ENCODE data around the gene MAP2K7.
A peak's percentile ranks its signal among the peaks of the same experiment; 100 is the strongest.
"Not testable (repeated sequence)": the region's sequence is repeated elsewhere in the genome, so short reads cannot be mapped to it uniquely, and the experiment has no call there.

The MAP2K7 gene

GRCh38 chr19:7903244-7904073, at the start of gene MAP2K7:
Gene MAP2K7 (plus strand): TSS chr19:7903877. CDS start chr19:7903945, 68 bp downstream.
- peak; percentile 100 for DNase-seq (ENCODE audit: low read depth in 2 of 2)

- DNase-seq (ENCODE audit: low read depth in 2 of 2): no peak
These were observed 48.1 kb upstream of the MAP2K7 start for GRCh38 chr19:7855426-7856108.

- no peak for DNase-seq (ENCODE audit: low read depth in 2 of 2)
These were observed 47.5 kb upstream of the MAP2K7 start for GRCh38 chr19:7856109-7856591.

GRCh38 chr19:7856679-7857663, 46.7 kb upstream of the MAP2K7 start:
- DNase-seq (ENCODE audit: low read depth in 2 of 2): no peak

- DNase-seq (ENCODE audit: low read depth in 2 of 2): no peak
These were observed 46.0 kb upstream of the MAP2K7 start for GRCh38 chr19:7857727-7858108.

GRCh38 chr19:7858109-7858770, 45.4 kb upstream of the MAP2K7 start:
- no peak for DNase-seq (ENCODE audit: low read depth in 2 of 2)

- not testable (repeated sequence) for DNase-seq (ENCODE audit: low read depth in 2 of 2)
These were observed 44.6 kb upstream of the MAP2K7 start for GRCh38 chr19:7859087-7859486.

- DNase-seq (ENCODE audit: low read depth in 2 of 2): no peak
These were observed 43.6 kb upstream of the MAP2K7 start for GRCh38 chr19:7859831-7860713.

GRCh38 chr19:7860714-7861618, 42.7 kb upstream of the MAP2K7 start:
- no peak for DNase-seq (ENCODE audit: low read depth in 2 of 2)

- no peak for DNase-seq (ENCODE audit: low read depth in 2 of 2)
These were observed 41.9 kb upstream of the MAP2K7 start for GRCh38 chr19:7861619-7862412.

GRCh38 chr19:7862413-7862951, 41.2 kb upstream of the MAP2K7 start:
- peak; percentile 27 to 41 for DNase-seq (ENCODE audit: low read depth in 2 of 2)

- DNase-seq (ENCODE audit: low read depth in 2 of 2): no peak
These were observed 40.3 kb upstream of the MAP2K7 start for GRCh38 chr19:7863157-7863970.

- DNase-seq (ENCODE audit: low read depth in 2 of 2): no peak
These were observed 39.5 kb upstream of the MAP2K7 start for GRCh38 chr19:7863971-7864689.

GRCh38 chr19:7864690-7865074, 39.0 kb upstream of the MAP2K7 start:
- DNase-seq (ENCODE audit: low read depth in 2 of 2): no peak

GRCh38 chr19:7865262-7865911, 38.3 kb upstream of the MAP2K7 start:
- no peak for DNase-seq (ENCODE audit: low read depth in 2 of 2)
